Measurements from ENCODE around the gene RBKS. TPM values are rescaled to one million over a fixed set of nuclear protein-coding genes. Genes with fewer than 3 reads are reported as not detected.

The RBKS gene
- total RNA-seq, 4 donors from 2014 or later: 1.5 to 3.1 (median 2.1) TPM

- TF ChIP-seq CTCF (IDR thresholded peaks at IDR 0.05; ENCODE audit: low read depth): no peak
Observed at GRCh38 chr2:27773959-27774358, 116.2 kb downstream of the RBKS start.

- no peak for TF ChIP-seq CTCF (IDR thresholded peaks at IDR 0.05; ENCODE audit: low read depth)
Observed at GRCh38 chr2:27772804-27773203, 117.4 kb downstream of the RBKS start.

- no peak for TF ChIP-seq CTCF (IDR thresholded peaks at IDR 0.05; ENCODE audit: low read depth)
Observed at GRCh38 chr2:27771548-27772335, 118.4 kb downstream of the RBKS start, which contains the start of gene MRPL33. MRPL33 (plus strand) TSS chr2:27771719; CDS start chr2:27771778, 59 bp downstream.

GRCh38 chr2:27771202-27771547, 119.0 kb downstream of the RBKS start:
- TF ChIP-seq CTCF (IDR thresholded peaks at IDR 0.05; ENCODE audit: low read depth): no peak

GRCh38 chr2:27766287-27766661, 123.9 kb downstream of the RBKS start:
- TF ChIP-seq CTCF (IDR thresholded peaks at IDR 0.05; ENCODE audit: low read depth): no peak

- TF ChIP-seq CTCF (IDR thresholded peaks at IDR 0.05; ENCODE audit: low read depth): no peak
Observed at GRCh38 chr2:27765621-27766286, 124.4 kb downstream of the RBKS start.

- TF ChIP-seq CTCF (IDR thresholded peaks at IDR 0.05; ENCODE audit: low read depth): no peak
Observed at GRCh38 chr2:27763907-27764267, 126.3 kb downstream of the RBKS start.
